ENCODE results near the gene NAA80. TPM values are rescaled to one million over a fixed set of nuclear protein-coding genes. Genes with fewer than 3 reads are reported as not detected.
"Not testable (repeated sequence)": the region's sequence is repeated elsewhere in the genome, so short reads cannot be mapped to it uniquely, and the experiment has no call there.

The NAA80 gene
- polyA plus RNA-seq, 2 donors: 6.9 to 11.2 TPM

- peaks cover 11 to 24% of the 10 kb centered on the region in 2 donors for H3K36me3 ChIP-seq (ENCODE audit: control insufficient read depth in 2 of 2, insufficient read depth in 2 of 2, low read length in 1 of 2)
- H3K4me3 ChIP-seq (ENCODE audit: low read depth in 1 of 2, low read length in 2 of 2); H3K9me3 ChIP-seq (ENCODE audit: control insufficient read depth in 2 of 2, insufficient read depth in 1 of 2, low read depth in 1 of 2, low read length in 1 of 2); H3K27me3 ChIP-seq (ENCODE audit: control insufficient read depth in 1 of 2, insufficient read depth in 2 of 2, low read length in 2 of 2); H3K4me1 ChIP-seq (ENCODE audit: control insufficient read depth in 2 of 2, insufficient read depth in 2 of 2, low read length in 1 of 2); H3K27ac ChIP-seq (ENCODE audit: low read depth in 2 of 2, low read length in 1 of 2): not testable (repeated sequence)
- WGBS, 2 donors: 79 to 82% methylated on average over 6 of the region's 6 CpGs
Observed at GRCh38 chr3:50284121-50284520, 15.1 kb downstream of the NAA80 start.

DNA sequence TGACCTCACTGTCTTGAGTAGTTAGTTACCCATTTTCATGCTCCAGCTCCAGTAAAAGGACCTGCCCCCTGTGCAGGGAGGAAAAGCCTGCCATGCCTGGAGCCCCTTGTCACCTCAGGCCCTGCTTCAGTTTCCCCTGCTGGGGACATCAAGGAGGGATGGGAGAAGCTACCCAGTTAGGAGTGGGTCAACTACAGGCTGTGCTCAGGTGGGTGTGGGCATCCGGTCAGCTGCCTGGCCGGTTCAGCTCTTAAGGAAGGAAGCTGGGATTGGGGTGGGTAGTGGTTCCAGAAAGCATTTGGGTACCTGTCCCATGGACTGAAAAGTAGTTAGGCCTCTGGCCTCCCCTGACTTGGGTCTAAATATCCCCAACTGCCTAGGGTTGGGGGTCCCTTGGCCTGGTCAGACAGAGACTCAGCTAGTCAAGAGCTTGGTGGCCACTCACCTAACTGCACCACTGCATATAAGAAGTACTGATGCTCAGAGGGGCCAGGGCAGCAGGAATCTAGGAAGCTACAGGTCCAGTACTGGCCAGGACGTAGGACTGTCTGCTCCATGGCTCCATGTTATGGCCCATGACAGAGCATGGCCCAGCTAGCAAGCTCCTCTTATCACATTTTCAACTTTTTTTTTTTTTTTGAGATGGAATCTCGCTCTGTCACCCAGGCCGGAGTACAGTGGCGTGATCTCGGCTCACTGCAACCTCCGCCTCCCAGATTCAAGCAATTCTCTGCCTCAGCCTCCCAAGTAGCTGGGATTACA, 19.8 kb downstream of the NAA80 start:
- H3K27me3 ChIP-seq (ENCODE audit: control insufficient read depth in 1 of 2, insufficient read depth in 2 of 2, low read length in 2 of 2): no peaks in the 10 kb centered on the region
- WGBS, 2 donors: 90 to 91% methylated on average over 8 of the region's 8 CpGs
- peaks cover 0 to 3% of the 10 kb centered on the region in 2 donors for H3K36me3 ChIP-seq (ENCODE audit: control insufficient read depth in 2 of 2, insufficient read depth in 2 of 2, low read length in 1 of 2)
- H3K9me3 ChIP-seq (ENCODE audit: control insufficient read depth in 2 of 2, insufficient read depth in 1 of 2, low read depth in 1 of 2, low read length in 1 of 2): no peaks in the 10 kb centered on the region
- no peak overlapping the region for H3K4me3 ChIP-seq (ENCODE audit: low read depth in 1 of 2, low read length in 2 of 2)
- no peaks in the 10 kb centered on the region for H3K4me1 ChIP-seq (ENCODE audit: control insufficient read depth in 2 of 2, insufficient read depth in 2 of 2, low read length in 1 of 2)
- H3K27ac ChIP-seq (ENCODE audit: low read depth in 2 of 2, low read length in 1 of 2): no peak overlapping the region

DNA sequence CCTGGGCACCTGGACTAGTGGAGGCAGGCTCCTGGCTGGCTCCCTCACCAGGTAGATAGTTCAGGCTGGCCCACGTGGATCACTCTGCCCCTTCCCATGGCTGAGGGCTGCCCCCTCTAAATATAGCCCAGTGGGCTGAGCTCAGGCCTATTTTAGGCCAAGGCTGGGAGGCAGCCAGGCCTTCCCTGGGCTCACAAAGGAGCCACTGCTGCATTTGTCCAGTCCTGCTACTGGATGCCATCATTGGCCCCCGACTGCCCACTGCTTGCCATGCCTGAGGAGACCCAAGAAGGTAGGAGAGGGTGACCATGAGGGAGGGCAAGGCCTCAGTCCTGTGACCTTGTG, 20.4 kb downstream of the NAA80 start, which contains the start of gene LSMEM2:
Gene LSMEM2 (plus strand): TSS at position 208 of the 345 bp plus-strand sequence. CDS start 27 bp downstream, at position 235.
- no peak within 1 kb of the TSS for H3K4me3 ChIP-seq (ENCODE audit: low read depth in 1 of 2, low read length in 2 of 2)
- H3K27ac ChIP-seq (ENCODE audit: low read depth in 2 of 2, low read length in 1 of 2): no peak within 1 kb of the TSS
- WGBS, 2 donors: 55 to 64% methylated on average over 2 of the region's 2 CpGs
- H3K27me3 ChIP-seq (ENCODE audit: control insufficient read depth in 1 of 2, insufficient read depth in 2 of 2, low read length in 2 of 2): no peaks in the 10 kb centered on the region
- peaks cover 0 to 3% of the 10 kb centered on the region in 2 donors for H3K36me3 ChIP-seq (ENCODE audit: control insufficient read depth in 2 of 2, insufficient read depth in 2 of 2, low read length in 1 of 2)
- no peaks in the 10 kb centered on the region for H3K4me1 ChIP-seq (ENCODE audit: control insufficient read depth in 2 of 2, insufficient read depth in 2 of 2, low read length in 1 of 2)
- H3K9me3 ChIP-seq (ENCODE audit: control insufficient read depth in 2 of 2, insufficient read depth in 1 of 2, low read depth in 1 of 2, low read length in 1 of 2): no peaks in the 10 kb centered on the region

GRCh38 chr3:50278123-50278879, 20.9 kb downstream of the NAA80 start:
- no peak overlapping the region for H3K27ac ChIP-seq (ENCODE audit: low read depth in 2 of 2, low read length in 1 of 2)
- H3K4me3 ChIP-seq (ENCODE audit: low read depth in 1 of 2, low read length in 2 of 2): no peak overlapping the region
- WGBS, 2 donors: 70 to 80% methylated on average over 4 of the region's 4 CpGs
- no peaks in the 10 kb centered on the region for H3K27me3 ChIP-seq (ENCODE audit: control insufficient read depth in 1 of 2, insufficient read depth in 2 of 2, low read length in 2 of 2)
- no peaks in the 10 kb centered on the region for H3K9me3 ChIP-seq (ENCODE audit: control insufficient read depth in 2 of 2, insufficient read depth in 1 of 2, low read depth in 1 of 2, low read length in 1 of 2)
- peaks cover 0 to 3% of the 10 kb centered on the region in 2 donors for H3K36me3 ChIP-seq (ENCODE audit: control insufficient read depth in 2 of 2, insufficient read depth in 2 of 2, low read length in 1 of 2)
- peaks cover 0 to 2% of the 10 kb centered on the region in 2 donors for H3K4me1 ChIP-seq (ENCODE audit: control insufficient read depth in 2 of 2, insufficient read depth in 2 of 2, low read length in 1 of 2)

- no peak overlapping the region for H3K27ac ChIP-seq (ENCODE audit: low read depth in 2 of 2, low read length in 1 of 2)
- WGBS, 2 donors: 83 to 88% methylated on average over 17 of the region's 17 CpGs
- H3K27me3 ChIP-seq (ENCODE audit: control insufficient read depth in 1 of 2, insufficient read depth in 2 of 2, low read length in 2 of 2): no peaks in the 10 kb centered on the region
- H3K4me3 ChIP-seq (ENCODE audit: low read depth in 1 of 2, low read length in 2 of 2): no peak overlapping the region
- peaks cover 0 to 3% of the 10 kb centered on the region in 2 donors for H3K36me3 ChIP-seq (ENCODE audit: control insufficient read depth in 2 of 2, insufficient read depth in 2 of 2, low read length in 1 of 2)
- H3K9me3 ChIP-seq (ENCODE audit: control insufficient read depth in 2 of 2, insufficient read depth in 1 of 2, low read depth in 1 of 2, low read length in 1 of 2): no peaks in the 10 kb centered on the region
- peaks cover 0 to 6% of the 10 kb centered on the region in 2 donors for H3K4me1 ChIP-seq (ENCODE audit: control insufficient read depth in 2 of 2, insufficient read depth in 2 of 2, low read length in 1 of 2)
Observed at GRCh38 chr3:50276762-50277101, 22.5 kb downstream of the NAA80 start.

DNA sequence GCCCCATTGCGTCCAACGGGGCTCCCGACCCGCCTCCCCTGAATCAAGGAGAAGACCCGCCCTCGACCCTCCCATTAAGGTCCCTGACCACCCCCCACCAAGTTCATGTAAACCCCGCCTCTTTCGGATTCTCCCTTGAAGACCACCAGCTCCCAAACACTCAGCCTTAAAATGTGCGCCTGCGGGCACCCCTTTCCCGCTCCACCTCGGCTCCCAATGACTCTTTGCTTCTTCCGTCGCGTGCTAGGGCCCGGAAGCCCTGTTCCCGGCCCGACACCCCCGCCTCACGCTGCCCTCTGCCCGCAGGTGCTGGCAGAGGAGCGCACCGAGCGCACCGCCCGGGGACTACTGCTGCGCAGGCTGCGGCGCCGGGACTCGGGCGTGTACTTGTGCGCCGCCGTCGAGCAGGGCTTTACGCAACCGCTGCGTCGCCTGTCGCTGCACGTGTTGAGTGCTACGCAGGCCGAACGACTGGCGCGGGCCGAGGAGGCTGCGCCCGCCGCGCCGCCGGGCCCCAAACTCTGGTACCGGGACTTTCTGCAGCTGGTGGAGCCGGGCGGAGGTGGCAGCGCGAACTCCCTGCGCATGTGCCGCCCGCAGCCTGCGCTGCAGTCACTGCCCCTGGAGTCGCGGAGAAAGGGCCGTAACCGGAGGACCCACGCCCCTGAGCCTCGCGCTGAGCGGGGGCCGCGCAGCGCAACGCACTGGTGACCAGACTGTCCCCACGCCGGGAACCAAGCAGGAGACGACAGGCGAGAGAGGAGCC, 23.0 kb downstream of the NAA80 start:
- Histone ChIP-seq H3K9me3 (ENCODE audit: control insufficient read depth in 2 of 2, insufficient read depth in 1 of 2, low read depth in 1 of 2, low read length in 1 of 2) (no peaks in the 10 kb centered on the region), H3K36me3 (ENCODE audit: control insufficient read depth in 2 of 2, insufficient read depth in 2 of 2, low read length in 1 of 2) (peaks cover 0 to 3% of the 10 kb centered on the region in 2 donors), H3K4me3 (ENCODE audit: low read depth in 1 of 2, low read length in 2 of 2) (no peak overlapping the region), H3K27ac (ENCODE audit: low read depth in 2 of 2, low read length in 1 of 2) (no peak overlapping the region), H3K4me1 (ENCODE audit: control insufficient read depth in 2 of 2, insufficient read depth in 2 of 2, low read length in 1 of 2) (peaks cover 0 to 6% of the 10 kb centered on the region in 2 donors), H3K27me3 (ENCODE audit: control insufficient read depth in 1 of 2, insufficient read depth in 2 of 2, low read length in 2 of 2) (no peaks in the 10 kb centered on the region)
- WGBS, 2 donors: 60 to 67% methylated on average over 79 of the region's 79 CpGs

DNA sequence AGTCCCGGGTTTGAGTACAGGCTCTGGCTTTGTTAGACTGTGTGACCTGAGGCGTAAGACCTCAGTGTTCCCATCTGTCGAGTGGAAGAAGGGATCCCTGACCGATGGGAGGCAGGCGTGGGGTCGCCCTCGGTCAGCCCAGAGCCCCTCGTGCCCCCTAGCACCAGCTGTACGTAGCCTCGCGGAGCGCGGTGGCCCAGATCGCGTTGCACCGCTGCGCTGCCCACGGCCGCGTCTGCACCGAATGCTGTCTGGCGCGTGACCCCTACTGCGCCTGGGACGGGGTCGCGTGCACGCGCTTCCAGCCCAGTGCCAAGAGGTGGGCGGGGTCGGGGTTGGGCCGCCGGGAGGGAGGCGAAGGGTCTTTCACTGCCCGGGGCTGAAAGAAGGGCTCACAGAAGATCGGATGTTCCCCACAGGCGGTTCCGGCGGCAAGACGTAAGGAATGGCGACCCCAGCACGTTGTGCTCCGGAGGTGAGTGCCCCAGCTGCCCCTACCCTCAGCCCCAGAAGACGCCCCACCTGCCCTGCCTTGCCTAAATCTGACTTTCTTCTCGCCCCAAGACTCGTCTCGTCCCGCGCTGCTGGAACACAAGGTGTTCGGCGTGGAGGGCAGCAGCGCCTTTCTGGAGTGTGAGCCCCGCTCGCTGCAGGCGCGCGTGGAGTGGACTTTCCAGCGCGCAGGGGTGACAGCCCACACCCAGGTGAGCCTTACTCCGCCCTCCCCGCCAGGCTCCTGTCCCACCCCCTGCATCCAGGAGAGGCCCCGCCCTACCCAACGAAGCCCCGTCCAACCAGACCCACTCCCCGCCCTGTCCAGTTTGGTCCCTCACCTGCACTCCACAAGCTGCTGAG, 23.8 kb downstream of the NAA80 start:
- H3K27me3 ChIP-seq (ENCODE audit: control insufficient read depth in 1 of 2, insufficient read depth in 2 of 2, low read length in 2 of 2): no peaks in the 10 kb centered on the region
- 61% methylated on average over 50 to 65 of the region's 65 CpGs for WGBS, 2 donors
- no peak overlapping the region for H3K4me3 ChIP-seq (ENCODE audit: low read depth in 1 of 2, low read length in 2 of 2)
- H3K4me1 ChIP-seq (ENCODE audit: control insufficient read depth in 2 of 2, insufficient read depth in 2 of 2, low read length in 1 of 2): peaks cover 0 to 10% of the 10 kb centered on the region in 2 donors
- H3K9me3 ChIP-seq (ENCODE audit: control insufficient read depth in 2 of 2, insufficient read depth in 1 of 2, low read depth in 1 of 2, low read length in 1 of 2): no peaks in the 10 kb centered on the region
- H3K27ac ChIP-seq (ENCODE audit: low read depth in 2 of 2, low read length in 1 of 2): no peak overlapping the region
- H3K36me3 ChIP-seq (ENCODE audit: control insufficient read depth in 2 of 2, insufficient read depth in 2 of 2, low read length in 1 of 2): peaks cover 0 to 3% of the 10 kb centered on the region in 2 donors

GRCh38 chr3:50274371-50275104, 24.7 kb downstream of the NAA80 start:
- Histone ChIP-seq H3K4me3 (ENCODE audit: low read depth in 1 of 2, low read length in 2 of 2) (no peak overlapping the region), H3K4me1 (ENCODE audit: control insufficient read depth in 2 of 2, insufficient read depth in 2 of 2, low read length in 1 of 2) (peaks cover 4 to 14% of the 10 kb centered on the region in 2 donors), H3K27me3 (ENCODE audit: control insufficient read depth in 1 of 2, insufficient read depth in 2 of 2, low read length in 2 of 2) (no peaks in the 10 kb centered on the region), H3K9me3 (ENCODE audit: control insufficient read depth in 2 of 2, insufficient read depth in 1 of 2, low read depth in 1 of 2, low read length in 1 of 2) (no peaks in the 10 kb centered on the region), H3K27ac (ENCODE audit: low read depth in 2 of 2, low read length in 1 of 2) (no peak overlapping the region), H3K36me3 (ENCODE audit: control insufficient read depth in 2 of 2, insufficient read depth in 2 of 2, low read length in 1 of 2) (peaks cover 0 to 3% of the 10 kb centered on the region in 2 donors)
- whole genome bisulfite sequencing, 2 donors: 36 to 38% methylated on average over 25 to 26 of the region's 26 CpGs
